ENCODE measurements around the gene BMPR2.
"Not testable (repeated sequence)": the region's sequence is repeated elsewhere in the genome, so short reads cannot be mapped to it uniquely, and the experiment has no call there.

Gene BMPR2

DNA sequence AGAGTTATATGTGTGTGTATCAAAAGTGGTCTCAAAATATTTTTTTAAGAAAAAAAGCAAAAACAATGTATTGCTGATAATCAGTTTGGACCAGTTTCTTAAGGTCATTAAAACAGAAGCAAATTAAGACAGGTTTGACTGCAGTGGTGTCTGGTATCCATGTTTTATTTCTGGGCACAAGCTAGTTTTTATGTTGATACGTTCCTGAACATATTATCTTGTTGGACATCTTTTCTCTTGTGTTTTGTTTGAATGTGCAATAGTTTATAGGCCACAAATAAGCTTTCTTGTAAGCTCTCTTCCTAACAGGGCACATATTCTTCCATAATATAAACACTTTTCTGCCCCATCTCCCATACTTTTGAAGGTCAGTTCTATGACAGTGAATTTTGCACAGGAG, 184.1 kb downstream of the BMPR2 start:
- no peak for DNase-seq (ENCODE audit: low read depth, low spot score)
- peaks cover 27% of the 10 kb centered on the region for H3K36me3 ChIP-seq (ENCODE audit: insufficient read depth, insufficient read length, low read length)
- TF ChIP-seq ZNF274 (IDR thresholded peaks at IDR 0.05; ENCODE audit: low read depth, low read length) (no peak), SUZ12 (IDR thresholded peaks at IDR 0.05; ENCODE audit: extremely low read depth, insufficient read depth, insufficient read length) (no peak), YY1 (IDR thresholded peaks at IDR 0.05; ENCODE audit: insufficient read depth, insufficient read length) (no peak)

GRCh38 chr2:202564226-202564625, 188.1 kb downstream of the BMPR2 start:
- TF ChIP-seq YY1 (IDR thresholded peaks at IDR 0.05; ENCODE audit: insufficient read depth, insufficient read length) (no peak), SUZ12 (IDR thresholded peaks at IDR 0.05; ENCODE audit: extremely low read depth, insufficient read depth, insufficient read length) (no peak), ZNF274 (IDR thresholded peaks at IDR 0.05; ENCODE audit: low read depth, low read length) (no peak)
- no peak overlapping the region for H3K9ac ChIP-seq (ENCODE audit: insufficient read length, low read depth)
- no peaks in the 10 kb centered on the region for H3K4me1 ChIP-seq (ENCODE audit: insufficient read depth, insufficient read length)
- no peak overlapping the region for H3K4me3 ChIP-seq (ENCODE audit: insufficient read length, low read depth)
- no peaks in the 10 kb centered on the region for H3K27me3 ChIP-seq (ENCODE audit: insufficient read depth, insufficient read length)
- H3K9me3 ChIP-seq (ENCODE audit: insufficient read depth, low read length) = no peaks in the 10 kb centered on the region
- no peak for DNase-seq (ENCODE audit: low read depth, low spot score)
- H3K36me3 ChIP-seq (ENCODE audit: insufficient read depth, insufficient read length, low read length) = peaks cover 6% of the 10 kb centered on the region

More for the DNA sequence above, 184.1 kb downstream of the BMPR2 start:
- no peaks in the 10 kb centered on the region for H3K4me1 ChIP-seq (ENCODE audit: insufficient read depth, insufficient read length)
- H3K9me3 ChIP-seq (ENCODE audit: insufficient read depth, low read length) = no peaks in the 10 kb centered on the region
- H3K27me3 ChIP-seq (ENCODE audit: insufficient read depth, insufficient read length) = no peaks in the 10 kb centered on the region
- H3K4me3 ChIP-seq (ENCODE audit: insufficient read length, low read depth) = no peak overlapping the region
- H3K9ac ChIP-seq (ENCODE audit: insufficient read length, low read depth) = no peak overlapping the region

- H3K27me3 ChIP-seq (ENCODE audit: insufficient read depth, insufficient read length) = no peaks in the 10 kb centered on the region
- H3K36me3 ChIP-seq (ENCODE audit: insufficient read depth, insufficient read length, low read length) = no peaks in the 10 kb centered on the region
- H3K4me1 ChIP-seq (ENCODE audit: insufficient read depth, insufficient read length) = no peaks in the 10 kb centered on the region
- DNase-seq (ENCODE audit: low read depth, low spot score) = no peak
- H3K9ac ChIP-seq (ENCODE audit: insufficient read length, low read depth) = no peak overlapping the region
- no peak for TF ChIP-seq ZNF274 (IDR thresholded peaks at IDR 0.05; ENCODE audit: low read depth, low read length)
- no peak for TF ChIP-seq SUZ12 (IDR thresholded peaks at IDR 0.05; ENCODE audit: extremely low read depth, insufficient read depth, insufficient read length)
- no peak for TF ChIP-seq YY1 (IDR thresholded peaks at IDR 0.05; ENCODE audit: insufficient read depth, insufficient read length)
- no peak overlapping the region for H3K4me3 ChIP-seq (ENCODE audit: insufficient read length, low read depth)
- no peaks in the 10 kb centered on the region for H3K9me3 ChIP-seq (ENCODE audit: insufficient read depth, low read length)
Observed at GRCh38 chr2:202566286-202566685, 190.2 kb downstream of the BMPR2 start.

- H3K4me3 ChIP-seq (ENCODE audit: insufficient read length, low read depth) = no peak overlapping the region
- TF ChIP-seq YY1 (IDR thresholded peaks at IDR 0.05; ENCODE audit: insufficient read depth, insufficient read length) = no peak
- no peak for TF ChIP-seq ZNF274 (IDR thresholded peaks at IDR 0.05; ENCODE audit: low read depth, low read length)
- no peak for TF ChIP-seq SUZ12 (IDR thresholded peaks at IDR 0.05; ENCODE audit: extremely low read depth, insufficient read depth, insufficient read length)
- DNase-seq (ENCODE audit: low read depth, low spot score) = no peak
- no peaks in the 10 kb centered on the region for H3K27me3 ChIP-seq (ENCODE audit: insufficient read depth, insufficient read length)
- no peak overlapping the region for H3K9ac ChIP-seq (ENCODE audit: insufficient read length, low read depth)
- no peaks in the 10 kb centered on the region for H3K4me1 ChIP-seq (ENCODE audit: insufficient read depth, insufficient read length)
- no peaks in the 10 kb centered on the region for H3K9me3 ChIP-seq (ENCODE audit: insufficient read depth, low read length)
- H3K36me3 ChIP-seq (ENCODE audit: insufficient read depth, insufficient read length, low read length) = no peaks in the 10 kb centered on the region
Observed at GRCh38 chr2:202574541-202574940, 198.4 kb downstream of the BMPR2 start.

- not testable (repeated sequence) for H3K4me1 ChIP-seq (ENCODE audit: insufficient read depth, insufficient read length)
Observed at GRCh38 chr2:202575194-202575593, 199.1 kb downstream of the BMPR2 start.

GRCh38 chr2:202577250-202578183, 201.4 kb downstream of the BMPR2 start:
- H3K27me3 ChIP-seq (ENCODE audit: insufficient read depth, insufficient read length) = no peaks in the 10 kb centered on the region
- TF ChIP-seq YY1 (IDR thresholded peaks at IDR 0.05; ENCODE audit: insufficient read depth, insufficient read length) = no peak
- TF ChIP-seq SUZ12 (IDR thresholded peaks at IDR 0.05; ENCODE audit: extremely low read depth, insufficient read depth, insufficient read length) = no peak
- no peak for TF ChIP-seq ZNF274 (IDR thresholded peaks at IDR 0.05; ENCODE audit: low read depth, low read length)
- H3K9ac ChIP-seq (ENCODE audit: insufficient read length, low read depth) = no peak overlapping the region
- H3K36me3 ChIP-seq (ENCODE audit: insufficient read depth, insufficient read length, low read length) = no peaks in the 10 kb centered on the region
- no peaks in the 10 kb centered on the region for H3K9me3 ChIP-seq (ENCODE audit: insufficient read depth, low read length)
- no peak for DNase-seq (ENCODE audit: low read depth, low spot score)
- no peaks in the 10 kb centered on the region for H3K4me1 ChIP-seq (ENCODE audit: insufficient read depth, insufficient read length)
- H3K4me3 ChIP-seq (ENCODE audit: insufficient read length, low read depth) = no peak overlapping the region

More at GRCh38 chr2:202575194-202575593, 199.1 kb downstream of the BMPR2 start:
- H3K27me3 ChIP-seq (ENCODE audit: insufficient read depth, insufficient read length); H3K4me3 ChIP-seq (ENCODE audit: insufficient read length, low read depth); DNase-seq (ENCODE audit: low read depth, low spot score); H3K9me3 ChIP-seq (ENCODE audit: insufficient read depth, low read length); H3K36me3 ChIP-seq (ENCODE audit: insufficient read depth, insufficient read length, low read length); H3K9ac ChIP-seq (ENCODE audit: insufficient read length, low read depth): not testable (repeated sequence)

- not testable (repeated sequence) for H3K9me3 ChIP-seq (ENCODE audit: insufficient read depth, low read length); H3K9ac ChIP-seq (ENCODE audit: insufficient read length, low read depth); H3K36me3 ChIP-seq (ENCODE audit: insufficient read depth, insufficient read length, low read length); DNase-seq (ENCODE audit: low read depth, low spot score); H3K4me1 ChIP-seq (ENCODE audit: insufficient read depth, insufficient read length); H3K4me3 ChIP-seq (ENCODE audit: insufficient read length, low read depth); H3K27me3 ChIP-seq (ENCODE audit: insufficient read depth, insufficient read length)
Observed at GRCh38 chr2:202582846-202583245, 206.7 kb downstream of the BMPR2 start.
